ENCODE measurements around the gene DAAM2.

- no peak for TF ChIP-seq JUN (IDR thresholded peaks at IDR 0.05; ENCODE audit: borderline replicate concordance, insufficient read depth, insufficient read length, low read depth)
- no peak for TF ChIP-seq CTCF (IDR thresholded peaks at IDR 0.05; ENCODE audit: extremely low read depth in 1 of 2, insufficient read depth in 1 of 2, low read depth in 1 of 2, low read length in 2 of 2)
- TF ChIP-seq POLR2A (IDR thresholded peaks at IDR 0.05; ENCODE audit: low read depth, low read length): no peak
- TF ChIP-seq MAX (IDR thresholded peaks at IDR 0.05; ENCODE audit: insufficient read depth, insufficient read length): no peak
Observed at GRCh38 chr6:39752835-39753724, 39.1 kb upstream of the DAAM2 start.
